GM23338 (cell line): Measurements from ENCODE around the gene C1orf210.

Source experiments
- CREB1 ChIP-seq: fragments of 250-450 bp; sonication (Bioruptor Pico); IDR thresholded peaks from 2 replicates; pipeline ENCODE4 v1.5.0; 2020; ENCODE audit warnings: low read depth, mild to moderate bottlenecking, moderate library complexity
- CTCF ChIP-seq, 2 experiments: fragments of 200-600 bp in 1 of 2; sonication (generic) in 1 of 2; conservative IDR thresholded peaks; 2 replicates each; pipeline versions ENCODE4 v1.5.1 to v1.6.1; 2016 to 2017; ENCODE audit warnings: antibody characterized with exemption in 2 of 2, low read depth in 2 of 2, mild to moderate bottlenecking in 2 of 2, moderate library complexity in 1 of 2
- EZH2 ChIP-seq: fragments of 200-600 bp; sonication (generic); IDR thresholded peaks from one replicate; pipeline ENCODE4 v1.8.0; 2017; ENCODE audit warnings: antibody characterized with exemption, mild to moderate bottlenecking, low read depth; ENCODE audit not compliant: unreplicated experiment
- EZH2phosphoT487 ChIP-seq: fragments of 200-600 bp; sonication (generic); IDR thresholded peaks from one replicate; pipeline ENCODE4 v1.8.1; 2018; ENCODE audit warnings: antibody characterized with exemption; ENCODE audit not compliant: unreplicated experiment
- JUNB ChIP-seq: IDR thresholded peaks from one replicate; pipeline ENCODE4 v1.6.1; 2016; ENCODE audit warnings: antibody characterized with exemption; ENCODE audit not compliant: unreplicated experiment
- NANOG ChIP-seq: IDR thresholded peaks from 2 replicates; pipeline ENCODE4 v1.6.1; 2016; ENCODE audit warnings: antibody characterized with exemption, borderline replicate concordance
- POLR2AphosphoS5 ChIP-seq: IDR thresholded peaks from 2 replicates; pipeline ENCODE4 v1.6.1; 2016; ENCODE audit warnings: antibody characterized with exemption, low read depth
- REST ChIP-seq: IDR thresholded peaks from one replicate; pipeline ENCODE4 v1.6.1; 2018; ENCODE audit warnings: antibody characterized with exemption; ENCODE audit not compliant: unreplicated experiment
- ZNF114 ChIP-seq: fragments of 250-450 bp; sonication (Bioruptor Pico); IDR thresholded peaks from 2 replicates; pipeline ENCODE4 v1.5.0; 2020; ENCODE audit warnings: mild to moderate bottlenecking, moderate library complexity

DNA sequence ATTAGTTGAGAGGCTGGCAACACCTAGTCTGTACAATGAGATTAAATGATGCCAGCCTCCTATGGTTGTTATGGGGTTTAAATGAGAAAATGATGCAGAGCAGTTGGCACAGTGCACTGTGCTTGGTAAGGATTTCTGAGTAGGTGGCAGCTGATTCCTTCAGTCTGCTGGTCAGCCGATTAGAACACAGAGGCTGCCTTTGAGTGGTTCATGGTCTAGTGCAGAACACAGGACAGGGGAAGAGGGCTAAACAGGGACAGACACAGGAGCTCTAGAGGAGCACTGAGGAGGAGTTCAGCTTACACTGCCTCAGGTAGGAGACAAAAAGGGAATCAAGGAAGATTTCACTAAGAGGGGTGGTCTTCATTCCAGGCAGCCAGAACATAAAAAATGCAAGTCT is 16.8 kb upstream of the C1orf210 start:
- TF ChIP-seq CTCF (conservative IDR thresholded peaks at IDR 0.05; ENCODE audit: low read depth in 2 of 2): no peak
- no peak for TF ChIP-seq JUNB
- TF ChIP-seq POLR2AphosphoS5: no peak
- no peak for TF ChIP-seq REST
- no peak for TF ChIP-seq EZH2phosphoT487
- no peak for TF ChIP-seq NANOG
- no peak for TF ChIP-seq ZNF114 (CRISPR knock-in tag)
- no peak for TF ChIP-seq EZH2
- no peak for TF ChIP-seq CREB1 (CRISPR knock-in tag)
